Fibroblast of skin of back (primary cell): ENCODE data around the gene GRID2.

Experiments
- DNase-seq: peaks from one replicate; pipeline ENCODE4 v3.0.0-alpha.2; 2013

The GRID2 gene

GRCh38 chr4:93433840-93434239, 1130.1 kb downstream of the GRID2 start:
- DNase-seq: peak; percentile 3

DNA sequence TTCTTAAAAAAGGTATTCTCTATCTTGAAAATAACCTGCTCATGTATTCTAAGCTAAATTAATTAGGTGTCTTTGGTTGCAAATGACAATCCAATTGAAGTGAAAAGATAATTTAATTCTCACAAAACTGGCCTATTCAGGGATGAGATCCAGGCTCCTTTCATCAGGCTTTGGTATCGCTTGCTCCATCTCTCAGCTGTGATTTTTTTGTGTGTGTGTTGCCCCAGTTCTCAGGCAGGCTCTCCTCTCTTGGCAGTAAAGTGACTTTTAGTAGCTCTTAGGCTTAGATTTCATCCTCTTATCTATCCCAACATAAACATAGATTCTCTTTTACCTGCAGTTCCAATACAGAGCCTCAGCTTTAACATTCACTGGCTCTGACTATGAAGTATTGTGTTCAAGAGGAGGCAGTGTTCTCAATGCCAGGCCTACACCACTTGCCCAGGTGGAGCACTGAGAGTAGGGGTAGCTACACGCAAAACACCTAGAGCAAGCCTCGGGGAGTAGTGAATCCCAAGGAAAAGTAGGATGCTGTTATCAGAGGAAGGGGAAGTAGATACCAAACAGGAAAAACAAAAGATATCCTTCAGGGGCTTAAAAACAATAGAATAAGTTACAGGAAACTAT, 1132.3 kb downstream of the GRID2 start:
- DNase-seq: no peak

DNA sequence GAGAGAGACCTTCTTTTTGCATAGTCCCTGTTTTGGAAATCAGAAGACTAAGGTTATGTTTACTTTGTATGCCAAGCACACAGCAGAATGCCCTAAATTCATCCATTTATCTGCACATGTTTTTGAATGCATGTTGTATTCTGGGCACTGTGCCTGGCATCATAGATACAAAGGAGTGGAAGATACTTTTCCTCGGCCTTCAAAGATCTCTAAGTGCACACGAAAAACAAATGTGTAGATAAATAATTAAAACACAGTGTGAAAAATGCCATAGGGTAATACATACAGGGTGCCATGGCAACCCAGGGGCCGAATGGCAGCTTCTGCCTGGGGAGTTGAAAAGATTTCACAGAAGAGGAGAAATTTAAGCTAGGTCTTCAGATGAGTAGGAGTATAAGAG, 1134.2 kb downstream of the GRID2 start:
- DNase-seq: no peak

DNA sequence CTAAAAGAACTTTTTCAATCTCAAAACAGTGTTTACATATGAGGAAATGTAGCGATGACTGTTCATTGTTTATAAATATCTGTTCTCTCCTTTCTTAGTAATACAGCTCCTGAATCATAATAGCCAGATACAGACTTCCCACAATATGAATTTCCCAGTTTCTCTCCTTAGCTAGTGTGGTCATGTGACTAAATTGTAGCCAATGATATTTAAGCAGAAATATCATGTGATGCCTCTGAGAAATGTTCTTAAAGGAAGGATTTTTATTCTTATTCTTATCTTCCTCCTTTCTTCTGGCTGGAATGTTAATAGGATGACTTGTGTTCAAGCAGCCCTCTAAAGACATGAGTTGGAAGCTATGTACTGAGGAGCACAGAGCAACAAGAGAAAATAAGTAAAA, 1141.1 kb downstream of the GRID2 start:
- DNase-seq: peak; percentile 1

DNA sequence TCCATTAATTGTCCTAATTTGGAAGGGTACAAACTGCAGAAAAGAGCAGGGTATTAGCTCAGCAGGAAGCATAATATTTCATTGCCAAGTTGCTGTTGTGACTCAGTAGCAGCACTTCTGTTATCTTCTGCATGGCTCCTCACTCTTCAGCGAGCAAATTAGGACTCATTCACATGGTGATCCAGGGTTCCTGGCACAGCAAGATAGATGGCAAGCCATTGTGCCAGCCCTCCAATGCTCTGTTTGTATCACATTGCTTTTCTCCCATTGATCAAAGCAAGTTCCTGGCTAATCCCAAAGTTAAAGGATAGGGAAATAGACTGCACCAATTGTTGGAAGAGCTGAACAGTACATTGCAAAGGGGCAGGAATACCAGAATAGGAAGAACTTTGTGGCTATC, 1142.3 kb downstream of the GRID2 start:
- no peak for DNase-seq

GRCh38 chr4:93448691-93449293, 1145.0 kb downstream of the GRID2 start:
- DNase-seq: no peak

- DNase-seq: no peak
These were observed 1148.2 kb downstream of the GRID2 start for GRCh38 chr4:93451954-93452353.

DNA sequence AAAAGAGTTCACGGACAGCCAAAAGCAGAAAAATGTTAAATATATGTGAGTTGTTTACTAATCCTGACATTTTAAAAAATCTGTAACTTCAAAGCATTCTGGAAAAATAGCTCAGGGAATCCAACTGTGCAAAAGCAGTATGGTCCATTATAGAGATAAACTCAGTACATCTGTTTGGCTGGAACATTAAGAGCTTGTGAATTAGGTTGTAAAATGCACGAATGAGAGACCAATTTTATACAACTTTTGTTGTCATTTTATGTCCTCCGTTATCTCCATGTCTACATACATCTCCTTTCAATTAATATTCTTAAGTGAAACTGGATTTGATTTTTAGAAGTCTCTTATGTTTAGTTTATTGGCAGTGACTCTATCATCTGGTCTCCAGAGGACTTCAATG, 1157.8 kb downstream of the GRID2 start:
- no peak for DNase-seq

GRCh38 chr4:93466446-93466845, 1162.7 kb downstream of the GRID2 start:
- DNase-seq: no peak

DNA sequence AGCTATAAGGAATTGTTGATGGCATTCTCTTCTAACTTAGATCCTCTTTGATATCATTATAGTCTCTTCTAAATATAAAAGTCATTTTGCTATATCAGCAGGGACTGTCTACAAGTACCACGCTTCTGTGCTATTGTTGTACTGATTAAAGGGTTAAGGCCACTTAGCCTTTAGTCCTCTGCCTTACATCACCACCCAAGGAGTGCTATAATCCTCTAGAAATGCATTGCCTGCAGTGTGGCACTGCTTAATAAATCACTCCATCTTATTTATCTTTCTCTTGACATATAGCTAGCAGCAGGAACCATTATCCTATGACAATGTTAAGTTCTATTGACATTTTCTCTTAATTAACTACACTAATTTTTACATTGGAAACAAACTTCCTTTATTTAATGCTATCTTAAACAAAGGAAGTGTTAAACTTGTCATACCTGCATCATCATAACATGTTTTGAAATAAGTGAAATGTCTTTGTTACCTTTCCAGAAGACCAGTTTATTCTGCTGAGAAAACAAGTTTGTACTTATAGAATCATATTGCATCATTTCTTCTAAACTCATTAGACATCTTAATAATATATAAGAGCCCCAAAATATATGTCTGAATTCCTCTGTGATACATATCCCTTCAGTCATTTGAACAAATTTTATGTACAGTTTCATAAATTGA, 1163.9 kb downstream of the GRID2 start:
- no peak for DNase-seq

- DNase-seq: no peak
These were observed 1165.8 kb downstream of the GRID2 start for GRCh38 chr4:93469560-93469959.

- DNase-seq: no peak
These were observed 1172.0 kb downstream of the GRID2 start for GRCh38 chr4:93475730-93476129.

DNA sequence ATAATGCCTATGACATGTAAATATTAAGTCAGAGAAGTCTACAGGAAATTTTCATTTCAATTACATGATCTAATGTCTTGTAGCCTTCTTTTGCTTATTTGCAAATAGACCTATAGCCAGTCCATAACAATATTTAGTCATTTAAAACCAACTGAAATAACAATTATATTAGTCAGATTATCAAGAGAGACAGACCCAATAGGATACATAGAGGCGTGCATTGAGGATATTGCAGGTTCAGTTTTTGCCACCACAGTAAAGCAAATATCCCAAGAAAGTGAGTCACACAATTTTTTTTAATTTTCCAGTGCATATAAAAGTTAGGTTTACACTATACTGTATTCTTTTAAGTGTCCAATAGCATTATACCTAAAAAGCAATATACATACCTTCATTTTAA, 1175.0 kb downstream of the GRID2 start:
- no peak for DNase-seq

DNA sequence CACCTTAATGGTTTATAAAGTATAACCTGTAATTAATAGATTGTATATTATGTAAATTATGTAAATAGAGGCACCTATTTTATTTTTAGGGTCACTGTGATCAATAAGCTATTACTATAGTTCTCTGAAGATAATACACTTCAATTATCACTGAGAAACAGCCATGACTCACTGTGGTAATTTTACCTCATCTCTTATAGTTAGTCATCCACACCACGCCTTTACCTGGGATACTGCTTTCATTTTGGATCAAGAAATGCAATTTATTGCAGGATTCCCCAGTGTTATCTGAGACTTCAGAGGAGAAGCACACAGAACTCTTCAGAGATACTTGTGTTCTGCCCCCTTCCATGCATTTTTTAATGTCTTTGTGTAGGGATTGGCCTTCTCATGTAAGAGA, 1176.7 kb downstream of the GRID2 start:
- no peak for DNase-seq

- no peak for DNase-seq
These were observed 1191.6 kb downstream of the GRID2 start for GRCh38 chr4:93495346-93495745.

- no peak for DNase-seq
These were observed 1197.5 kb downstream of the GRID2 start for GRCh38 chr4:93501244-93501643.

GRCh38 chr4:93501946-93502345, 1198.2 kb downstream of the GRID2 start:
- DNase-seq: no peak

DNA sequence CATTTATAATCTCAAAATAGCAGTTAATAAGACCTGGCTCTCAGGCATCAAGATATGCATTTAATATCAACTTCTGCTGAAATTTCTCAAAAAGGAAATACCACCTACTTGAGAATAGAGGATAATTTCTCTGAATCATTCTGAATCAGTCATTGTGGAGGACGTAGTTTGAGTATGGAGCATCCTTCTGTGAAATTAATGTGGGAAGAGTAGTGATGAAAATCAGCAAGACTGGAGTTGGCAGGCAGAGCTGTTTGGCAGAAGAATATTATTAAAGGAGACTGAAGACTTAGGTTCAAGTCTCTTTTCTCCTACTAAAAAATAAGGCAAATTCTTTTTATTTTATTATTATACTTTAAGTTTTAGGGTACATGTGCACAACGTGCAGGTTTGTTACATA, 1199.2 kb downstream of the GRID2 start:
- DNase-seq: no peak

DNA sequence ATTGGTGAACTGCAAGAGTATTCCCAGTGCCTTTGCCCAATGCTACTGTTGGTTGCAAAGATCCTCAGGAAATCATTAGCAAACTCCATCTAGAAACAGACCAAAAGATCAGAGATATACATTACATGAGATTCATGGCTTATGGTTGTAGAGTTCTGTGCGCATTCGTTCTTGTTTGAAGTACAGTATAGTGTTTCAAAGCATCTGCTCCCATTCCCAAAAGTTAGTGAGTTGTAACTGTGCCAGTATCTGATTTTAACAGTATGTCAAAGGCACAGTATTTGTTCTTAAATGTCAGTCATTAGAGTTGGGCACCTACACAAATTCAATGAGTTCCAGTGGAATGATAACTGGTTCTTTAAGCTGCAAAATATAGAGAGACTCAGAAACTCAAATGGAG, 1210.1 kb downstream of the GRID2 start:
- DNase-seq: no peak

- DNase-seq: no peak
These were observed 1211.4 kb downstream of the GRID2 start for GRCh38 chr4:93515208-93515607.

DNA sequence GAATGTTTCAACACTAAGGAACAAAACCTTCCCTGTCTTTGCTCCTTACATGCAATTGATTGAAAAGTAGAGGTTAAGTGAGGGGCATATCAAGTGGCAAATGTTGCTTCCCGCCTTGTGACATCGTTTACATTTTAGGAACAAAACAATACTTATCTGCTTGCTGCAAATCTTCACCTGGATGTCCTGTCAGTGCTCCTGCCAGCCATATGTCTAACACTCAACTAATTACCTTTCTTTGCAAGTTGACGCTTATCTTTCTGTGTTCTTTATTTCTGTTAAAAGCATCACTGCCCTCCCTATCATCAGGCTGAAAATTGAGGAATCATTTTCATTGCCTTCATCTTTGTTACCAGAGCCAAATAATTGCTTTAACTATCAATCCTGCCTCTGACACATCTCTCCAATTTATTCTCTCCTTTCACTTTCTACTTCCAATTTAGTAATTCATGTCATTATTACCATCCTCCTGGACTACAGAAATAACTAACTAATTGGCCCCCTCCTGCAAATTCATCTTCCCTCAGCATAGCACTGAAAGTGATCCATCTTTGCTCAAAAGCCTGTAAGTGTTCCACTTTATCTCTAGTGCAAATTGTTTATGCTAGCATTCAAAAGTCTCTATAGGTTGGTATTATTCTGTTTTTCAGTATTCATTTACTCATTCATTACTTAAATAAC, 1226.1 kb downstream of the GRID2 start:
- DNase-seq: no peak

DNA sequence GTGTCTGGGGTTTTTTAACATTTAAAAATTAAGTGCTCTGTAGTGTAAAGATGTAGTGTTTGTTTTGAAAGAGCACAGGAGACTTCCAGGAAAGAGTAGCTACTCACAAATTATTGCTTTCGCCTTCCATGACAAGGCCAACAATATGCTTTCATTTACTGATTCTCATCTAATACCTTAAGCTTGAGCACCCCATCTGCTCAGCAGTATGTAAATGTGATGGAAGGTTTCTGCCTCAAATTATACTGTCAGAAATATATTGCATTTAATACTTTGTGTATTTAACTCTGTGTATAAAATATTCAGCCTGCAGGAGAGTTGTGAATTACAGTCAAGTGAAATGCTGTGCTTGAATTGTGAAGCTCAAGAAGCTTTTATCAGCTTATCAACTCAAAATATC, 1228.5 kb downstream of the GRID2 start:
- no peak for DNase-seq

- no peak for DNase-seq
These were observed 1236.8 kb downstream of the GRID2 start for GRCh38 chr4:93540562-93540961.

DNA sequence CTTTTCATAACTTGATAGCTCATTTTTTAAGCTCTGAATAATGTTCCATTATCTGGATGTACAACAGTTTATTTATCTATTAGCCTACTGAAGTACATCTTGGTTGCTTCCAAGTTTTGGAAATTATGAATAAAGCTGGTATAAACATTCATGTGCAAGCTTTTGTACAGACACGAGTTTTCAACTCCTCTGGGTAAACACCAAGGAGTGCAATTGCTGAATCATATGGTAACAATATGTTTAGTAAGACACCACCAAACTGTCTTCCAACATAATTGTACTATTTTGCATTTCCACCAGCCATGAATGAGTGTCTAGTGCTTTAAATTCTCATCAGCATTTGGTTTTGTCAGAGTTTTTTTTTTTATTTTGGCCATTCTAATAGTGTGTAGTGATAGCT, 1258.1 kb downstream of the GRID2 start:
- no peak for DNase-seq
